H1 (cell line): ENCODE data around the gene TMEM258. TPM values are rescaled to one million over a fixed set of nuclear protein-coding genes. Genes with fewer than 3 reads are reported as not detected.

Experiments
- CTCF ChIA-PET: fragments of 300-600 bp; sonication (Branson Sonifier 250); formaldehyde crosslinking; loops from one replicate; lab custom pipeline; 2021; ENCODE audit not compliant: partially characterized antibody; lab: Charles Lee
- POLR2A ChIA-PET: fragments of 300-600 bp; sonication (Branson Sonifier 250); formaldehyde crosslinking; loops from one replicate; lab custom pipeline; 2021; ENCODE audit warnings: inconsistent platforms; ENCODE audit not compliant: partially characterized antibody; lab: Charles Lee
- DNase-seq, 2 experiments: peaks; one replicate each; pipeline versions ENCODE4 v3.0.0 to v3.0.0-alpha.2; 2010 to 2022; ENCODE audit warnings: low spot score in 2 of 2, low read depth in 1 of 2, mixed read lengths in 1 of 2
- FAIRE-seq: peaks from 2 replicates; lab custom pipeline; 2011; peaks lifted over from hg19 to GRCh38; lab: Jason Lieb, UNC
- H2AFZ ChIP-seq: 2 replicates; pipeline ENCODE4 v1.8.1; 2012; ENCODE audit warnings: low read length, inconsistent platforms
- H2AK5ac ChIP-seq: 2 replicates; pipeline ENCODE4 v1.6.1; 2013; ENCODE audit warnings: low read depth, low read length
- H2BK120ac ChIP-seq: replicated peaks from 2 replicates; pipeline ENCODE3; 2013; ENCODE audit warnings: low read depth, low read length, inconsistent platforms
- H2BK12ac ChIP-seq: 2 replicates; pipeline ENCODE4 v1.6.1; 2013; ENCODE audit warnings: low read depth, low read length
- H2BK15ac ChIP-seq: 2 replicates; pipeline ENCODE4 v1.6.1; 2013; ENCODE audit warnings: low read length
- H2BK20ac ChIP-seq: 2 replicates; pipeline ENCODE4 v1.6.1; 2013; ENCODE audit warnings: low read length
- H2BK5ac ChIP-seq: 2 replicates; pipeline ENCODE4 v1.6.1; 2013; ENCODE audit warnings: low read depth, low read length
- H3K14ac ChIP-seq: 2 replicates; pipeline ENCODE4 v1.6.1; 2013; ENCODE audit warnings: inconsistent platforms; ENCODE audit not compliant: insufficient read length
- H3K18ac ChIP-seq: 2 replicates; pipeline ENCODE4 v1.6.1; 2013; ENCODE audit warnings: low read length; ENCODE audit errors: extremely low read depth
- H3K23ac ChIP-seq: 2 replicates; pipeline ENCODE4 v1.6.1; 2013; ENCODE audit warnings: inconsistent platforms; ENCODE audit not compliant: insufficient read length
- H3K23me2 ChIP-seq: 2 replicates; pipeline ENCODE4 v1.6.1; 2013; ENCODE audit warnings: low read depth, low read length
- H3K27ac ChIP-seq: 2 replicates; pipeline ENCODE4 v1.6.1; 2011; ENCODE audit warnings: low read depth, low read length, inconsistent platforms
- H3K27me3 ChIP-seq, 4 experiments: replicated peaks in 1 of 4; 1 replicate in 1 of 4; 2 replicates in 3 of 4; pipeline versions ENCODE4 v1.6.1 to v1.8.1; 2011 to 2013; ENCODE audit warnings: low read length in 3 of 4, mild to moderate bottlenecking in 3 of 4, inconsistent platforms in 2 of 4, mixed read lengths in 2 of 4, moderate library complexity in 1 of 4; ENCODE audit not compliant: control insufficient read depth in 3 of 4, insufficient read depth in 3 of 4; ENCODE audit errors: extremely low read depth in 1 of 4
- H3K36me3 ChIP-seq, 4 experiments: 2 replicates each; pipeline versions ENCODE4 v1.6.1 to v1.8.1; 2011 to 2013; ENCODE audit warnings: mild to moderate bottlenecking in 4 of 4, low read length in 3 of 4, moderate library complexity in 2 of 4, control low read depth in 1 of 4, inconsistent platforms in 1 of 4; ENCODE audit not compliant: insufficient read depth in 4 of 4, control insufficient read depth in 2 of 4
- H3K4ac ChIP-seq: replicated peaks from 2 replicates; pipeline ENCODE3; 2013; ENCODE audit warnings: low read length, low read depth, mixed read lengths, inconsistent platforms; ENCODE audit not compliant: insufficient read length
- H3K4me1 ChIP-seq, 4 experiments: replicated peaks in 1 of 4; 1 replicate in 1 of 4; 2 replicates in 3 of 4; pipeline versions ENCODE4 v1.6.1 to v1.8.1; 2011 to 2013; ENCODE audit warnings: low read length in 3 of 4, inconsistent platforms in 2 of 4, mixed read lengths in 1 of 4; ENCODE audit not compliant: insufficient read depth in 4 of 4, control insufficient read depth in 3 of 4
- H3K4me2 ChIP-seq, 2 experiments: 2 replicates each; pipeline versions ENCODE4 v1.6.1 to v1.8.1; 2011 to 2013; ENCODE audit warnings: low read depth in 2 of 2, low read length in 2 of 2, control low read depth in 1 of 2, inconsistent platforms in 1 of 2, mild to moderate bottlenecking in 1 of 2; ENCODE audit not compliant: insufficient read depth in 1 of 2
- H3K4me3 ChIP-seq, 4 experiments: fragments of 200-600, 300-600 bp in 1 of 4; sonication (generic), shearing (Covaris generic), sonication (Bioruptor Twin) in 1 of 4; 2 replicates each; pipeline versions ENCODE4 v1.5.1 to v1.8.1; 2011 to 2016; ENCODE audit warnings: low read length in 4 of 4, low read depth in 3 of 4, control low read depth in 2 of 4, inconsistent platforms in 2 of 4, mild to moderate bottlenecking in 2 of 4, mixed read lengths in 1 of 4, moderate library complexity in 1 of 4; ENCODE audit not compliant: insufficient read depth in 2 of 4; ENCODE audit errors: extremely low read depth in 1 of 4
- H3K56ac ChIP-seq: replicated peaks from 2 replicates; pipeline ENCODE3; 2013; ENCODE audit warnings: low read depth, mild to moderate bottlenecking, mixed read lengths, low read length, inconsistent platforms; ENCODE audit not compliant: insufficient read length
- H3K79me1 ChIP-seq: 2 replicates; pipeline ENCODE4 v1.6.1; 2013; ENCODE audit warnings: low read depth, low read length, control low read depth
- H3K79me2 ChIP-seq, 2 experiments: 2 replicates each; pipeline versions ENCODE4 v1.6.1 to v1.8.1; 2012 to 2013; ENCODE audit warnings: low read length in 2 of 2, mild to moderate bottlenecking in 2 of 2, inconsistent platforms in 1 of 2; ENCODE audit not compliant: insufficient read depth in 2 of 2, control insufficient read depth in 1 of 2
- H3K9ac ChIP-seq, 4 experiments: replicated peaks in 1 of 4; 1 replicate in 1 of 4; 2 replicates in 3 of 4; pipeline versions ENCODE4 v1.6.1 to v1.8.1; 2011 to 2013; ENCODE audit warnings: low read depth in 3 of 4, low read length in 3 of 4, control low read depth in 2 of 4, mild to moderate bottlenecking in 2 of 4, moderate library complexity in 2 of 4, inconsistent platforms in 1 of 4; ENCODE audit errors: extremely low read depth in 1 of 4
- H3K9me3 ChIP-seq, 2 experiments: 2 replicates each; pipeline versions ENCODE4 v1.6.1 to v1.8.1; 2012 to 2013; ENCODE audit warnings: mild to moderate bottlenecking in 2 of 2, moderate library complexity in 2 of 2, control low read depth in 1 of 2, inconsistent platforms in 1 of 2, low read depth in 1 of 2, low read length in 1 of 2, mixed read lengths in 1 of 2; ENCODE audit not compliant: insufficient read depth in 2 of 2
- H4K20me1 ChIP-seq, 2 experiments: replicated peaks in 1 of 2; 2 replicates each; pipeline versions ENCODE3 to v1.8.1; 2011 to 2013; ENCODE audit warnings: inconsistent platforms in 2 of 2, low read length in 2 of 2, mild to moderate bottlenecking in 1 of 2; ENCODE audit not compliant: insufficient read depth in 2 of 2, control insufficient read depth in 1 of 2
- H4K5ac ChIP-seq: 2 replicates; pipeline ENCODE4 v1.6.1; 2013; ENCODE audit warnings: low read length, low read depth, mixed read lengths, inconsistent platforms; ENCODE audit not compliant: insufficient read length
- H4K8ac ChIP-seq: 2 replicates; pipeline ENCODE4 v1.8.0; 2013; ENCODE audit warnings: mild to moderate bottlenecking, moderate library complexity, low read length, inconsistent platforms; ENCODE audit not compliant: insufficient read depth; ENCODE audit errors: extremely low read depth
- H4K91ac ChIP-seq: replicated peaks from 2 replicates; pipeline ENCODE3; 2013; ENCODE audit warnings: low read length, mixed read lengths, inconsistent platforms; ENCODE audit not compliant: insufficient read length
- ASH2L ChIP-seq: fragments of 200-600, 300-600 bp; sonication (generic); IDR thresholded peaks from one replicate; pipeline ENCODE4 v1.7.1; 2017; ENCODE audit warnings: low read length
- BCL11A ChIP-seq, 2 experiments: IDR thresholded peaks; one replicate each; pipeline ENCODE4 v1.6.1; 2011; ENCODE audit warnings: low read depth in 2 of 2, low read length in 2 of 2, mild to moderate bottlenecking in 2 of 2
- CBX8 ChIP-seq: fragments of 300-800, 300-1000 bp; sonication (generic); IDR thresholded peaks from 2 replicates; pipeline ENCODE4 v1.7.1; 2016; ENCODE audit warnings: low read depth, low read length, borderline replicate concordance
- CEBPB ChIP-seq: IDR thresholded peaks from 2 replicates; pipeline ENCODE4 v1.6.1; 2012; ENCODE audit warnings: low read depth, low read length
- E2F6 ChIP-seq: IDR thresholded peaks from 2 replicates; pipeline ENCODE4 v1.6.1; 2012; ENCODE audit warnings: inconsistent platforms
- EP300 ChIP-seq, 2 experiments: IDR thresholded peaks; 1 replicate in 1 of 2; 2 replicates in 1 of 2; pipeline ENCODE4 v1.6.1; 2011 to 2012; ENCODE audit warnings: low read depth in 2 of 2, low read length in 2 of 2, mild to moderate bottlenecking in 2 of 2, borderline replicate concordance in 1 of 2, inconsistent platforms in 1 of 2, moderate library complexity in 1 of 2
- NANOG ChIP-seq: IDR thresholded peaks from 2 replicates; pipeline ENCODE4 v1.6.1; 2011; ENCODE audit warnings: low read length, low read depth, mild to moderate bottlenecking, inconsistent platforms; ENCODE audit not compliant: insufficient read depth, poor library complexity, severe bottlenecking
- RBBP5 ChIP-seq: IDR thresholded peaks from 2 replicates; pipeline ENCODE4 v1.7.1; 2012; ENCODE audit warnings: low read depth, mild to moderate bottlenecking, inconsistent platforms, low read length, moderate library complexity, borderline replicate concordance
- WGBS, 2 experiments: shearing (Covaris generic) in 1 of 2; methylation state at CpG; one replicate each; pipeline versions ENCODE4 v1.1.6 to v1.1.7; 2013 to 2015; ENCODE audit warnings: low lambda C conversion rate in 2 of 2, mixed read lengths in 2 of 2, inconsistent platforms in 1 of 2, low coverage in 1 of 2, missing lambda C conversion rate in 1 of 2; ENCODE audit not compliant: insufficient replicate concordance in 2 of 2, insufficient coverage in 1 of 2, insufficient read length in 1 of 2; ENCODE audit errors: extremely low coverage in 1 of 2, missing lambda C conversion rate in 1 of 2; 5-methylcytosine and 5-hydroxymethylcytosine counted together
- polyA plus RNA-seq, 7 experiments: library from polyadenylated mRNA; depleted of rRNA in 3 of 7; stranded (reverse) in 5 of 7; unstranded in 2 of 7; fragments of >200 nt in 5 of 7; fragments of 200-250 nt in 2 of 7; gene quantifications; 1 replicate in 5 of 7; 2 replicates in 1 of 7; 4 replicates in 1 of 7; pipeline versions ENCODE4 v1.2.1 to v1.2.3, GENCODE V29; 2011 to 2013; ENCODE audit warnings: missing spikeins in 2 of 7, mixed read lengths in 2 of 7
- total RNA-seq: library from RNA; stranded (reverse); fragmentation: NEBNext Ultra II Directional; extraction: Animal tissue kit (Norgen Biotek cat#: 25700); gene quantifications from 2 replicates; pipeline ENCODE4 v1.2.1, GENCODE V29; 2021
- TF ChIP-seq, protein P1 (sequence below): IDR thresholded peaks from 2 replicates; pipeline ENCODE4 v1.6.1; 2011; ENCODE audit warnings: low read depth, mild to moderate bottlenecking, low read length; ENCODE audit not compliant: insufficient read depth

Gene TMEM258
- total and polyA plus RNA-seq, 2 of the 8 experiments (the other 6 are each of a cell fraction or from before 2014, with no cell fraction given), result 186 to 759 TPM

DNA sequence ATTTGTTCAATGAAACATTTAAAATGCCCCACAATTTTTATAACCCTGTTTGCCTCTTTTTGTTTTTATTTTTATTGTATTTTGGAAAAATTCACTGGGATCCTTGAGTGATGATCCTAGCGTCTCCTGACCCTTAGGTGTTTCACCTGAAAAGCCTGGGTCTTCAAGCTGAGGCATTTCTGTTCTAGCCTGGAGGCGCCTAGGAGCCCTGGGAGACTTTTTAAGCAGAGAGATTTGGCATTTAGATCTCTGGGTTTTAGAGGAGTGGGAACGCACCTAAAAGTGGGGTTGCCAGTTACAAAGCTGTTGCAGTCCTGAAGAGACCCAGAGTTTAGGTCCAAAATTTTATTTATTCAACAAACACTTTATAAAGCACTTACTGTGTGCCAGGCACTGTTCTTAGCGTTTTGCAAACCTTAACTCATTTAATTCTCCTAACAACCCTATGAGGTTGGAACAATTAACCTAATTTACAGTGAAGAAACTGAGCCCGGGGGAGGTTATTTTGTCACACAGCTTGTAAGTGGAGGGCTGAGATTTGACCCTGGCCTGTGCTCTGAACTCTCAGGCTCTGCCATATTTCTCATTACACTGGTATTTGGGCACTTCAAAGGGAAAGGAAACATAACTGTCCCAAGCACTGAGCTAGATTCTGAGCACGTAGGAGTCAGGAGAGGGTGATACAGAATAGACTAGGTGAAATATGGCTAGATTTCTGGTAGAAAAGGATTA is 25.2 kb upstream of the TMEM258 start:
- FAIRE-seq, result no peak
- Histone ChIP-seq H2AK5ac (no peak overlapping the region; the same call in 1 of the 2 replicates), H4K8ac (no peak overlapping the region), H3K18ac (peak overlapping the region; percentile 64), H3K27ac (no peak overlapping the region), H3K14ac (no peak overlapping the region), H4K5ac (no peak overlapping the region), H3K4me3 (peak overlapping the region; percentile 74 to 92 (median 76)), H2AFZ (no peak overlapping the region), H4K91ac (no peak overlapping the region), H2BK5ac (peak overlapping the region; percentile 79; the same call in 1 of the 2 replicates), H3K27me3 (no peaks in the 10 kb centered on the region), H3K23ac (no peak overlapping the region), H3K79me1 (peaks cover 3% of the 10 kb centered on the region; the same call in 1 of the 2 replicates), H3K36me3 (peaks cover 2 to 15% (median 8%) of the 10 kb centered on the region in 4 experiments; a peak in 7 of 8 replicates), H2BK12ac (no peak overlapping the region), H4K20me1 (no peaks in the 10 kb centered on the region), H3K4me2 (peak overlapping the region; percentile 81 to 87), H3K4ac (no peak overlapping the region), H3K9me3 (peaks cover 0 to 2% of the 10 kb centered on the region in 2 experiments; a peak in 1 of 4 replicates), H2BK120ac (no peak overlapping the region), H3K23me2 (peaks cover 7% of the 10 kb centered on the region; the same call in 1 of the 2 replicates), H3K4me1 (peaks cover 2 to 9% (median 5%) of the 10 kb centered on the region in 4 experiments; a peak in 5 of 7 replicates), H2BK20ac (no peak overlapping the region), H3K79me2 (peaks cover 0 to 40% of the 10 kb centered on the region in 2 experiments; a peak in 2 of 4 replicates), H3K56ac (no peak overlapping the region), H3K9ac (peak overlapping the region; percentile 45 to 79 (median 62); a peak in 6 of 7 replicates), H2BK15ac (no peak overlapping the region)
- ChIA-PET POLR2A (interaction anchor here (1.5 to 16.2 kb wide), 5 partner anchors 10 to 63 kb away, joined by 5 to 354 read pairs (median 15); partner anchors contain the start of genes FADS2, FEN1 and TMEM258), CTCF (interaction anchor here (2.6 to 10.2 kb wide), 3 partner anchors 11 to 18 kb away, joined by 11 to 118 read pairs (median 16); partner anchors contain the start of gene FADS2)
- no peak for DNase-seq
- 63% methylated on average over 6 of the region's 6 CpGs; no CpG with 5 or more reads in 1 of the 2 experiments for WGBS, 2 experiments
- TF ChIP-seq RBBP5, result no peak
- no peak for TF ChIP-seq CEBPB
- no peak for TF ChIP-seq ASH2L
- no peak for TF ChIP-seq EP300 (IDR thresholded peaks at IDR 0.05; ENCODE audit: borderline replicate concordance in 1 of 2, low read depth in 2 of 2, low read length in 2 of 2)
- no peak for TF ChIP-seq CBX8
- TF ChIP-seq NANOG, result no peak
- TF ChIP-seq, protein P1, sequence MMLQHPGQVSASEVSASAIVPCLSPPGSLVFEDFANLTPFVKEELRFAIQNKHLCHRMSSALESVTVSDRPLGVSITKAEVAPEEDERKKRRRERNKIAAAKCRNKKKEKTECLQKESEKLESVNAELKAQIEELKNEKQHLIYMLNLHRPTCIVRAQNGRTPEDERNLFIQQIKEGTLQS, result no peak
- no peak for TF ChIP-seq E2F6
- no peak for TF ChIP-seq BCL11A (IDR thresholded peaks at IDR 0.05; ENCODE audit: low read depth in 2 of 2, low read length in 2 of 2)
